SKM-1 (cell line): ENCODE results near the gene INTS2.
"Not testable (repeated sequence)": the region's sequence is repeated elsewhere in the genome, so short reads cannot be mapped to it uniquely, and the experiment has no call there.

ENCODE experiments used
- DNase-seq: peaks from one replicate; lab custom pipeline; 2025; ENCODE audit not compliant: unreplicated experiment; lab: John Stamatoyannopoulos, UW

The INTS2 gene

DNA sequence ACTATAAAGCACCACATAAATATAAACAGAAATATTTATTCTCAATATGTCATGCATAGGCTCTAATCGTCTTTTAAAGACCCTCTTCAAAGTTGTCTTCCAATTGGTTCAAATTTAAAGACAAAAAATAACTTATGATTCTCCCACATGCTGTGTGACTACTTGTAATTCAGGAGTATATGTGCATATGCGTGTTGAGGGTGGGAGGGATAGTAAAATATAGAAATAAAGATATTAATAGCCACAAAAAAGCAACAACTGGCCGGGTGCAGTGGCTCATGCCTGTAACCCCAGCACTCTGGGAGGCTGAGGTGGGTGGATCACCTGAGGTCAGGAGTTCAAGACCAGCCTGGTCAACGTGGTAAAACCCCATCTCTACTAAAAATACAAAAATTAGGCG lies 33.5 kb downstream of the INTS2 start:
- not testable (repeated sequence) for DNase-seq

- DNase-seq = not testable (repeated sequence)
These were observed 40.0 kb downstream of the INTS2 start for GRCh38 chr17:61887733-61888132.

DNA sequence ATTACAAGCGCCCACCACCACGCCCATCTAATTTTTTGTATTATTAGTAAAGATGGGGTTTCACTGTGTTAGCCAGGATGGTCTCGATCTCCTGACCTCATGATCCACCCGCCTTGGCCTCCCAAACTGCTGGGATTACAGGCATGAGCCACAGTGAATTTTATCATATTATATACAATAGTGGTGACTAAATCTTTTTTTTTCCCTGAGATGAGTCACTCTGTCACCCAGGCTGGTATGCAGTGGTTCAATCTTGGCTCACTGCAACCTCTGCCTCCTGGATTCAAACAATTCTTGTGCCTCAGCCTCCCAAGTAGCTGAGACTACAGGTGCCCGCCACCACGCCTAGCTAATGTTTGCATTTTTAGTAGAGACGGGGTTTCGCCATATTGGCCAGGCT lies 41.9 kb downstream of the INTS2 start:
- DNase-seq = not testable (repeated sequence)

DNA sequence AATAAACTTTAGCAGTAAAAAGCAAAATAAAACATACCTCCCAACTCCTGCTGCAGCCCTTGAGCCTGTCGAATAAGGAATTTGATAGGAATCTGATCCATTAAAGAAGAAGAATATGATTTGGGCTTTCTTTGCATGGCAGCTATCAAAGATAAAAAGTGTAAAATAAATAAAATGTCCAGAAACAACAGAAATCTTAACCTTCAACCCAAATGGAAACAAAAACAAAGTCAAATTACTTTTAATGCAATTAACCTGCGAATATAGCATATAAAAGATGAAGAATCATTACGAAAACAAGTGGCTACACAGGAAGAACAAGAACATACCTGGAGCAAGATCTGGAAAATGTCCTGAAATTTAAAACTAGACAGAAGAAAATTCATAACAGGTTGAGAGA lies 42.9 kb downstream of the INTS2 start:
- DNase-seq = no peak

DNA sequence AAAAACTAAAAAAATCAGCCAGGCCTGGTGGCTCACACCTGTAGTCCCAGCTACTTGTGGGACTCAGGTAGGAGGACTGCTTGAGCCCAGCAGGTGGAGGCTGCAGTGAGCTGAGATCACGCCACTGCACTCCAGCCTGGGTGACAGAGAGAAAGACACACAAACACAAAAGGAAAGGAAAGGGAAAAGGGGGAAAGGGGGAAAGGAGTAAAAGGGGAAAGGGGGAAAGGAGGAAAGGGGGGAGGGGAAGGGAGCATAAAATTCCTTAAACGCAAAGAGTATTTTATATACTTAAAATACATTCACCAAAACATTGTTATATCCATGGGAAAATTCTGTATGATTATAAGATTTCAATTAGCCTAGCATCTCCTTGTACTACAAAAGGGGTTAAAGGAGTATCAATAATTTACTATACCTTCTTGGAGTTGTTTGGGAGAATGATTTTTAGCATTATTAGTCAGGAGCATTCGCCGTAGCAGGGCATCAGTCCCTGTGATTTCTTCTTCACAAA lies 47.1 kb downstream of the INTS2 start:
- no peak for DNase-seq

DNA sequence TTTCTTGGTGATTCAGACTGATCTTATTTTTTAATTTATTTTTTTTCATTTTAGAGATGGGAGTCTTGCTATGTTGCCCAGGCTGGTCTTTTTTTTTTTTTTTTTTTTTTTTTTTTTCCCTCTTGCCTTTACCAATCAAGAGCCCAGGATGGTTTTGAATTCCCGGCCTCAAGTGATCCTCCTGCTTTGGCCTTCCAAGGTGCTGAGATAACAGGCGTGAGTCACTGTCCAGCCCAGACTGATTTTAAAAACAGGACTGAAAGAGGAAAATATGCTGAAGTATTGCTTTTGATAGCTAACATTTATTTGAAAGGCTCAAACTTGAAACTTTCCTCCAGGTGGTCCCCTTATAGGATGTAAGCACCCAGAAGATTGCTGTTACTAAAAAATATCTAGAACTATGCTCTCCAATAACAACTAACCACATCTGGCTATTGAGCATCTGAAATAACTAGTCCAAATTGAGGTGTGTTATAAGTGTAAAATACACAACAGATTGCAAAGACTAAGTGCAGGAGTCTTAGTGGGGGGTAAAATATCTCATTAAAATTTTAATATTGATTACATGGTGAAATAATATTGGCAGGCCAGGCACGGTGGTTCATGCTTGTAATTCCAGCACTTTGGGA lies 48.7 kb downstream of the INTS2 start:
- no peak for DNase-seq

GRCh38 chr17:61878520-61878919 lies 49.3 kb downstream of the INTS2 start:
- DNase-seq = no peak

- no peak for DNase-seq
These were observed 49.9 kb downstream of the INTS2 start for GRCh38 chr17:61877837-61878236.

DNA sequence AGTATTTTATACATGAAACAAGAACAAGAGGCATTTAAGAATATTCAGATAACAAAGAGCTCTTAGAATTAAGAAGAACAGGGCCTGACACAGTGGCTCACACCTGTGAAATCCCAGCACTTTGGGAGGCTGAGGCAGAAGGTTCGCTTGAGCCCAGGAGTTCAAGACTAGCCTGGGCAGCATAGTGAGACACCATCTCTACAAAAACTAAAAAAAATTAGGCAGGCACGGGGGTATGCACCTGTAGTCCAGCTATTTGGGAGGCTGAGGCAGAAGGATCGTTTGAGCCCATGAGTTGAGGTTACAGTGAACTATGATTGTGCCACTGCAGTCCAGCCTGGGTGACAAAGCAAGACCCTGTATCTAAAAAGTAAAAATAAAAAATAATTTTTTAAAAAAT lies 52.0 kb downstream of the INTS2 start:
- DNase-seq = no peak

DNA sequence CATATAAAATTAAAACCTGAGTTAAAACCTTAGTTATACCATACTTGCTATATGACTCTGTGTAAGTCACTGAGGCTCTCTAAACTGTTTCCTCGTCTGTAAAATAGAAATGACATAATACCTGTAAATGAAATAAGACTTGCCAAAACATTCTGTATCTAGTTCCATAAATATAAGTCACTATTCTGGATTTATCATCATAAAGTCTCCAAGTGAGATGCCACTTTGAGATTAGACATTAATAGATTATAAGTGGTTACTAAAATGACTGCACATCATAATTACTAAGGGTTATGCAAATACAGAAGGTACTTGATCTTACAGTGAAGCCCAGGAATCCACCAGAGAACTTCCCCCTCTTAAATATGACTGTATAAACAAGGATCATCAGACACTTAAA lies 52.5 kb downstream of the INTS2 start:
- DNase-seq = no peak

GRCh38 chr17:61874075-61874474 lies 53.7 kb downstream of the INTS2 start:
- no peak for DNase-seq

GRCh38 chr17:61872099-61872498 lies 55.7 kb downstream of the INTS2 start:
- DNase-seq = no peak

DNA sequence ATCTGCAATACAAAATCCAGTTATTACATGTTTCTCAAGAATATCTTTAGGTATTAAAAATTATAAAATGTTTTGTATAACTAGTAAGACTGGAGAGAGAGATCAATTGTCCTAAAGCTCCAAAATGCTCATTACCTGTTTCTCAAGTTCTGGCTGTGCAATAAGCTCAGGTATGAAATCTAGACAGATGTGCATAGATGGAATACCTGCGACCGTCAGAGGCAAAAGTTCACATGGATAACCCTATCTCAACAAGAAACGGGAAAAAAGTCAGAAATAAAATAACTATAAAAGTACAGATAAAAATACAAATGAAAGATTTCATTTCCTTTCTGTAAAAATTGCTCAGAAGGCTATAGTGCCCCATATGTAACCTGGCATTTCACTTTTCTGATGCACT lies 58.6 kb downstream of the INTS2 start:
- no peak for DNase-seq

GRCh38 chr17:61868074-61868473 lies 59.7 kb downstream of the INTS2 start:
- no peak for DNase-seq

DNA sequence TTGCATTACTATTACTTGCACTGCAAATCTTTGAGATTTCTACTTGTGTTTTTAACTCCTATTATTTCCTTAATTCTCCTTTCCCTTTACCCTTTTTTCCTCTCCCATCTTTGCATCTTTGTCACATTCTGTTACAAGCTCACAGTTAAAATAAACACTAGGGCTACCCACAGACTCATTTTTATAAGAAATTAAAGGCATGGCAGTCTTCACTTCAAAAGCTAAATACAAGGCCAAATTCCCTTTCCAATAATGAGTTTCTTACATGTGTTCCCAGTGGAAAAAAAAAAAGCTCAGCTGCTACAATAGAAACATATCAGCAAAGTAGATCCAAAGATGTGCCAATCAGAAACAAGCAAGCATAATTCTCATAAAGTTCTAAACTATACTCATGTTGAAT lies 60.7 kb downstream of the INTS2 start:
- no peak for DNase-seq

- no peak for DNase-seq
These were observed 64.0 kb downstream of the INTS2 start for GRCh38 chr17:61863801-61864126.

- DNase-seq = peak; percentile 77
These were observed 64.6 kb downstream of the INTS2 start, which contains the start of gene BRIP1 for GRCh38 chr17:61862975-61863800. Gene BRIP1 (minus strand): TSS chr17:61863528. CDS start chr17:61861539, 1,989 bp downstream.

- no peak for DNase-seq
These were observed 65.6 kb downstream of the INTS2 start for GRCh38 chr17:61862105-61862574.

- not testable (repeated sequence) for DNase-seq
These were observed 67.4 kb downstream of the INTS2 start for GRCh38 chr17:61860397-61860796.

GRCh38 chr17:61856035-61856434 lies 71.7 kb downstream of the INTS2 start:
- no peak for DNase-seq

GRCh38 chr17:61852857-61853256 lies 74.9 kb downstream of the INTS2 start:
- no peak for DNase-seq

DNA sequence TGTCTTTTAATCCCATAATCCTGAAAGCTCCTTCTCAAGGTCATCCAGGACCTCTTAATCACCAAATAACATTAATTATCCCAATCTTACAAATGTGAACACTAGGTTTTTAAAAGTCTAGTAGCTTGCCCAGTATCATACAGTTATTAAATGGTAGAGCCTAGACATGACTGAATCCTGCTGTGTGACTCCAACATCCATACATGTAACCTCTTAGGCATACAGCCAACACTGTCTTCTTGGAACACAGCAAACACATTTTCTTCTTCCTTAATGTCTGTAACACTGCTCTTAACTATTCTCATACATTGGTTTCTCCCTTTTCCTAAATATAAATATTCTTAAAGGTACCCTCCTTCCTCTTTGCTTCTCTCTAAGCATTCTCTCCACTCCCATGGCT lies 78.1 kb downstream of the INTS2 start:
- no peak for DNase-seq
